HG02623 (cell line): Measurements from ENCODE around the gene GLRA3.
A peak's percentile ranks its signal among the peaks of the same experiment; 100 is the strongest.

Experiments
- ATAC-seq: cut with Tn5 transposase; IDR thresholded peaks from one replicate; pipeline ENCODE4 v1.9.1; 2021; ENCODE audit warnings: moderate library complexity; ENCODE audit not compliant: unreplicated experiment

The GLRA3 gene

GRCh38 chr4:174604198-174604597 is 224.8 kb downstream of the GLRA3 start:
- ATAC-seq = no peak

- no peak for ATAC-seq
These were observed 228.7 kb downstream of the GLRA3 start for GRCh38 chr4:174600391-174600790.

GRCh38 chr4:174598800-174599199 is 230.2 kb downstream of the GLRA3 start:
- no peak for ATAC-seq

GRCh38 chr4:174596513-174596912 is 232.5 kb downstream of the GLRA3 start:
- ATAC-seq = no peak

GRCh38 chr4:174595141-174595929 is 233.7 kb downstream of the GLRA3 start:
- no peak for ATAC-seq

GRCh38 chr4:174593701-174594100 is 235.3 kb downstream of the GLRA3 start:
- no peak for ATAC-seq

- ATAC-seq = no peak
These were observed 236.1 kb downstream of the GLRA3 start for GRCh38 chr4:174592985-174593335.

GRCh38 chr4:174592256-174592984 is 236.6 kb downstream of the GLRA3 start:
- no peak for ATAC-seq

GRCh38 chr4:174591243-174592021 is 237.6 kb downstream of the GLRA3 start:
- ATAC-seq = peak; percentile 80

GRCh38 chr4:174590336-174590735 is 238.7 kb downstream of the GLRA3 start:
- ATAC-seq = no peak
